Prostate gland (tissue), 2 donors: ENCODE data around the gene C17orf113.

Experiments
- POLR2AphosphoS5 ChIP-seq: sonication (generic); formaldehyde crosslinking; IDR thresholded peaks from one replicate; pipeline ENCODE4 v1.6.1; 2017; ENCODE audit warnings: antibody characterized with exemption
- TF ChIP-seq, protein P1 (sequence below), 4 experiments: fragments of 200-600 bp in 2 of 4; fragments of 450-650 bp in 2 of 4; sonication (generic) in 2 of 4; IDR thresholded peaks; 1 replicate in 3 of 4; 2 replicates in 1 of 4; pipeline ENCODE4 v1.5.1; 2016 to 2019; ENCODE audit warnings: antibody characterized with exemption in 4 of 4, mild to moderate bottlenecking in 2 of 4, moderate library complexity in 2 of 4

DNA sequence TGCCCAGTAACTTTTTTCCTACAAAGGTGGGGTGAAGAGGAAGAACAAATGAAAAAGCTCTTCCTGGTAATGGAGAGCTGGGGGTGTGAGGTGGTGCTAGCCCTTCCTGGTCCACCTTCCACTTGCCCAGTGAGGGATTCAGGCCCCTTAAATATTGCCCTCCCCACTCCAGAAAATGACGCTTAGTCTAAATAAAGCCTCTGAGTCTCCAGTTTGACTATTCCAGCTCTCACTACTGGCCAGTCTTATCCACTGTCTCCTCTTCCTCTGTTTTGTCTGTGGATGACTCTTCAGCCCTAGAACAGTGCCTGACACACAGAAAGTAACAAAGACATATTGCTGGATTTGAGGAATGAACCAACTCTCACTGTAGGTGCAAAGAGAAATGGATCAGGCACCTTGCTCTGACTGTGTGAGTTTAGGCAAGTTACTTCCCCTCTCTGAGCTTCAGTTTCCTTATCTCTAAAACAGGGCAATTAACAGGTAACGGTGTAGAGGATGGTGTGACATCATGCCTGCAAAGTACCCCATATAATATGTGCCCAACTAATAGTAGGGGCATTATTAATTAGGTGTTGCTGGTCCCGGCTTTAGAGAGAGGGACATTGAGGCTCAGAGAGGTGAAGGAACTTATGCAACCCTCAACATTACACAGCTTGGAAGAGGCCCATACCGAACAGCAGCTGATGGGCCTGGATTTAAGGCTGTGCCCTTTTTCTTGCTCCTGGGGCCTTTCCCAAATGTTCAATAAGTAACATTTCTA lies 26.6 kb upstream of the C17orf113 start:
- TF ChIP-seq, protein P1, sequence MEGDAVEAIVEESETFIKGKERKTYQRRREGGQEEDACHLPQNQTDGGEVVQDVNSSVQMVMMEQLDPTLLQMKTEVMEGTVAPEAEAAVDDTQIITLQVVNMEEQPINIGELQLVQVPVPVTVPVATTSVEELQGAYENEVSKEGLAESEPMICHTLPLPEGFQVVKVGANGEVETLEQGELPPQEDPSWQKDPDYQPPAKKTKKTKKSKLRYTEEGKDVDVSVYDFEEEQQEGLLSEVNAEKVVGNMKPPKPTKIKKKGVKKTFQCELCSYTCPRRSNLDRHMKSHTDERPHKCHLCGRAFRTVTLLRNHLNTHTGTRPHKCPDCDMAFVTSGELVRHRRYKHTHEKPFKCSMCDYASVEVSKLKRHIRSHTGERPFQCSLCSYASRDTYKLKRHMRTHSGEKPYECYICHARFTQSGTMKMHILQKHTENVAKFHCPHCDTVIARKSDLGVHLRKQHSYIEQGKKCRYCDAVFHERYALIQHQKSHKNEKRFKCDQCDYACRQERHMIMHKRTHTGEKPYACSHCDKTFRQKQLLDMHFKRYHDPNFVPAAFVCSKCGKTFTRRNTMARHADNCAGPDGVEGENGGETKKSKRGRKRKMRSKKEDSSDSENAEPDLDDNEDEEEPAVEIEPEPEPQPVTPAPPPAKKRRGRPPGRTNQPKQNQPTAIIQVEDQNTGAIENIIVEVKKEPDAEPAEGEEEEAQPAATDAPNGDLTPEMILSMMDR (IDR thresholded peaks at IDR 0.05) = no peak
- TF ChIP-seq POLR2AphosphoS5 = no peak
